Measurements from ENCODE around the gene SELENOS.

- no peak for TF ChIP-seq POLR2A (IDR thresholded peaks at IDR 0.05; ENCODE audit: low read length)
- no peak for TF ChIP-seq GATA1 (IDR thresholded peaks at IDR 0.05; ENCODE audit: low read depth, low read length)
Observed at GRCh38 chr15:101262551-101262950, 14.7 kb downstream of the SELENOS start.
